Measurements from ENCODE around the gene ROPN1B. TPM values are rescaled to one million over a fixed set of nuclear protein-coding genes. Genes with fewer than 3 reads are reported as not detected.
"Not testable (repeated sequence)": the region's sequence is repeated elsewhere in the genome, so short reads cannot be mapped to it uniquely, and the experiment has no call there.

Gene ROPN1B
- total and polyA plus RNA-seq, 5 donors = 2.0 to 4.8 (median 3.7) TPM

DNA sequence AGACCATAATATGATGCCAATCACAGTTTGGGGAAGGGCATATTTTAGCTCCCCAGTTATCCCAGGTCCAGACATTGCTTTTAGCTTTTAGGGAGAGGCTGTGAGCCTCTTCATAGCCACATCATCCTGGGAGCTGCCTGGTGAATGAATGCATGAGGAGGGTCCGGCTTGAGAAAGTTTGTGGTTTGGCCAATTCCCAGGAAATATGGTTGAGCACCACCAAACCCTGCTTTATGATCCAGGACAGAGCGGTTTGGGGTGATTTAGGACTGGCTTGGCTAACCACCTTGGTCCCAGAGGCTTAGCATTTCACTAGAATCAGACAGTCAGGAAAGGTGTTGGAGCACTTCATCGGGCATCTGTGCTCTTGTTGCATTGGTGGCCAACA lies 7.0 kb downstream of the ROPN1B start:
- H3K4me3 ChIP-seq (ENCODE audit: low read length); H3K27ac ChIP-seq (ENCODE audit: low read length); H3K4me1 ChIP-seq (ENCODE audit: control insufficient read depth, insufficient read depth, low read length); ATAC-seq; H3K27me3 ChIP-seq (ENCODE audit: control insufficient read depth, insufficient read depth); intact Hi-C loops (cut with DNase I); H3K9me3 ChIP-seq (ENCODE audit: control insufficient read depth, low read length); DNase-seq: not testable (repeated sequence)
- WGBS = 93% methylated on average over 3 of the region's 3 CpGs

DNA sequence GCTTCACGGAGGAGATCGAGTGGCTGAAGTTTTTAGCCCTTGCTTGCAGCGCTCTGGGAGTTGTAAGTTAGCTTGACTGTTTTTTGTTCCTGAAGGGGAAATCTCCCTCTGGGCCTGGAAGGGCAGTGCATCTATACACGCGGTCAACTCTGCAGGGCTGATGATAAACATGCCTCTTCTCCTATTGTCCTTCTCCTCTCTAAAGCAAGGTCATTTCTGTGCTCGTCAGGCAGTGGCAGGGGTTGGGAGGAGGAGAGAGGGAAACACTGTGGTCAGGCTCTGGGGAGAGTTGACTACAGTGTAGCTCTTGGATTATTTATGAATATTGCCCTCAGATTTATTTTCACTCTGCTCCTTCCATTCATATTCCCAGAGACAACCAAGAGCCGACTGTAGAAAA lies 8.1 kb downstream of the ROPN1B start:
- H3K4me3 ChIP-seq (ENCODE audit: low read length); H3K9me3 ChIP-seq (ENCODE audit: control insufficient read depth, low read length); ATAC-seq; H3K27me3 ChIP-seq (ENCODE audit: control insufficient read depth, insufficient read depth); H3K27ac ChIP-seq (ENCODE audit: low read length); H3K4me1 ChIP-seq (ENCODE audit: control insufficient read depth, insufficient read depth, low read length); DNase-seq; intact Hi-C loops (cut with DNase I): not testable (repeated sequence)
- 46% methylated on average over 4 of the region's 7 CpGs for WGBS

DNA sequence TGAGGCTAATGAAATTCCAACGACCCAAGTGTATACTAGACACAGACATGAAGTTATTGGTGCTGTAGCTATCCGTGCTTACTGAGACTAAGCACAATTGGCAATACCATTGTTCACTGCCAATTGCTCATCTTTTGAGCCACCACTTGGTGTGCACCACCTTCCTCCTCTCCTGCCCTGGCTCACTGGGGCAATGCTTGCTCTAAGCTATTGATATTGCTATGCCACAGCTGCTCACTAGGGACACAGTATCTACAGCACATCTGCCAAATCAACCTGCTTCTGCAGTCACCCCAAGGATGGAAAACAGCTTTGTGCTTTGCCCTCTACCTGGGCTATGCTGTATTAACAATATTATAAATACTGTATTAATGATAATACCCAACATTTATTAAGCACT lies 16.0 kb downstream of the ROPN1B start:
- WGBS = 91% methylated on average over 2 of the region's 2 CpGs
- H3K27ac ChIP-seq (ENCODE audit: low read length); H3K9me3 ChIP-seq (ENCODE audit: control insufficient read depth, low read length); H3K4me1 ChIP-seq (ENCODE audit: control insufficient read depth, insufficient read depth, low read length); DNase-seq; H3K4me3 ChIP-seq (ENCODE audit: low read length); intact Hi-C loops (cut with DNase I); H3K27me3 ChIP-seq (ENCODE audit: control insufficient read depth, insufficient read depth); ATAC-seq: not testable (repeated sequence)

DNA sequence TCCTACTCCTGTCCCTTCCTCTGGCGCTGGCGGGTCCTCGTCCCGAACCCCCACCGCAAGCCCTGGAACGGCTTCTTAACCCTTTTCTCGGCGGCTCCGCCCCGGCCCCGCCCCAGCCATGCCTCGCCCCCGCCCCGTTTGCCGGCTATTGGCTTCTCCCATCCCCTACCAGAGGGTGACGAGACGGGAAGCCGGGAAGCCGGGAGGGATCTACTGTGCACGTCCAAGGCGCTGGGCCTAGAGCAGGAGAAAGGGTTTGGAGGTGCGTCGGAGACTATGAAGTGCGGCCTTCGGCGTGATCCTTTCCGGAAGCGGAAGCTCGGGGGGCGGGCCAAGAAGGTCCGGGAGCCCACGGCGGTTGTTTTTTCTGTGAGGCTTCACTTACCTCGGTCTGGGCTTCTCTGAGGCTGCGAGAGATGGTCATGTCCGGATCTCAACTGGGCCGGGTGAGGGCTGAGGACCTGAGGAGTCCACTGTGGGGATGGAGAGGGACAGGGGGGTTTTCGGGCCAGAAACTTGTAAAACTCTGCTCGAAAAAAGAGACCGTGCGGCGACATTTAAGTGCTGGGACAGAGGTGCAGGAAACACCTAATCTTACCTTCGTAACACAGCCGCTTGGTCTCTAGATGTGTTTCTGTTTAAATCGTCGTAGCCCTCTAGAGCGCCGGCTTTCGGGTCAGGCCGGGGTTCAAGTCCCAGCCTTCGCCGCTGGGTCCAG lies 21.4 kb downstream of the ROPN1B start:
- Histone ChIP-seq H3K9me3 (ENCODE audit: control insufficient read depth, low read length) (no peaks in the 10 kb centered on the region), H3K4me1 (ENCODE audit: control insufficient read depth, insufficient read depth, low read length) (no peaks in the 10 kb centered on the region), H3K27me3 (ENCODE audit: control insufficient read depth, insufficient read depth) (no peaks in the 10 kb centered on the region), H3K4me3 (ENCODE audit: low read length) (peak overlapping the region; percentile 74), H3K27ac (ENCODE audit: low read length) (peak overlapping the region; percentile 79)
- ATAC-seq (peak; percentile 99 to 100), DNase-seq (peak; percentile 90 to 97 (median 96))
- intact Hi-C loops (cut with DNase I) = loop anchor here in 1 of 4 donors (5.0 kb wide), 1 partner anchor 92 kb away; the partner anchor contains the start of gene SLC41A3
- WGBS = 2% methylated on average over 52 of the region's 52 CpGs

- WGBS = 94% methylated on average over 4 of the region's 4 CpGs
- intact Hi-C loops (cut with DNase I); H3K27me3 ChIP-seq (ENCODE audit: control insufficient read depth, insufficient read depth); H3K9me3 ChIP-seq (ENCODE audit: control insufficient read depth, low read length); ATAC-seq; H3K27ac ChIP-seq (ENCODE audit: low read length); DNase-seq; H3K4me1 ChIP-seq (ENCODE audit: control insufficient read depth, insufficient read depth, low read length); H3K4me3 ChIP-seq (ENCODE audit: low read length): not testable (repeated sequence)
Measured at GRCh38 chr3:125996751-125997150, 27.8 kb downstream of the ROPN1B start.

GRCh38 chr3:126002189-126002588 lies 33.2 kb downstream of the ROPN1B start:
- H3K27me3 ChIP-seq (ENCODE audit: control insufficient read depth, insufficient read depth) = no peaks in the 10 kb centered on the region
- no peak overlapping the region for H3K27ac ChIP-seq (ENCODE audit: low read length)
- DNase-seq (no peak), ATAC-seq (no peak)
- H3K4me3 ChIP-seq (ENCODE audit: low read length) = no peak overlapping the region
- intact Hi-C loops (cut with DNase I) = no loop called here
- no peaks in the 10 kb centered on the region for H3K9me3 ChIP-seq (ENCODE audit: control insufficient read depth, low read length)
- H3K4me1 ChIP-seq (ENCODE audit: control insufficient read depth, insufficient read depth, low read length) = peaks cover 5% of the 10 kb centered on the region

- ATAC-seq = peak; percentile 15 to 25
Measured at GRCh38 chr3:126003447-126004190, 34.6 kb downstream of the ROPN1B start.

GRCh38 chr3:126004217-126004616 lies 35.2 kb downstream of the ROPN1B start:
- Histone ChIP-seq H3K9me3 (ENCODE audit: control insufficient read depth, low read length) (no peaks in the 10 kb centered on the region), H3K4me3 (ENCODE audit: low read length) (no peak overlapping the region), H3K4me1 (ENCODE audit: control insufficient read depth, insufficient read depth, low read length) (peaks cover 5% of the 10 kb centered on the region), H3K27ac (ENCODE audit: low read length) (no peak overlapping the region), H3K27me3 (ENCODE audit: control insufficient read depth, insufficient read depth) (no peaks in the 10 kb centered on the region)
- 91% methylated on average over 6 of the region's 6 CpGs for WGBS
- DNase-seq = no peak
- peak in 1 of 2 donors; percentile 14 for ATAC-seq
- intact Hi-C loops (cut with DNase I) = no loop called here

More at GRCh38 chr3:126003447-126004190, 34.6 kb downstream of the ROPN1B start:
- peaks cover 5% of the 10 kb centered on the region for H3K4me1 ChIP-seq (ENCODE audit: control insufficient read depth, insufficient read depth, low read length)
- no peak for DNase-seq
- no peak overlapping the region for H3K4me3 ChIP-seq (ENCODE audit: low read length)
- H3K27me3 ChIP-seq (ENCODE audit: control insufficient read depth, insufficient read depth) = no peaks in the 10 kb centered on the region
- H3K27ac ChIP-seq (ENCODE audit: low read length) = no peak overlapping the region
- WGBS = 93% methylated on average over 10 of the region's 10 CpGs
- no peaks in the 10 kb centered on the region for H3K9me3 ChIP-seq (ENCODE audit: control insufficient read depth, low read length)
- intact Hi-C loops (cut with DNase I) = no loop called here

- WGBS = 91% methylated on average over 7 of the region's 7 CpGs
- peak in 1 of 2 donors; percentile 20 for ATAC-seq
- no peaks in the 10 kb centered on the region for H3K27me3 ChIP-seq (ENCODE audit: control insufficient read depth, insufficient read depth)
- no peak for DNase-seq
- no peaks in the 10 kb centered on the region for H3K9me3 ChIP-seq (ENCODE audit: control insufficient read depth, low read length)
- intact Hi-C loops (cut with DNase I) = no loop called here
- no peak overlapping the region for H3K27ac ChIP-seq (ENCODE audit: low read length)
- no peak overlapping the region for H3K4me3 ChIP-seq (ENCODE audit: low read length)
- peaks cover 5% of the 10 kb centered on the region for H3K4me1 ChIP-seq (ENCODE audit: control insufficient read depth, insufficient read depth, low read length)
Measured at GRCh38 chr3:126004692-126005091, 35.7 kb downstream of the ROPN1B start.

DNA sequence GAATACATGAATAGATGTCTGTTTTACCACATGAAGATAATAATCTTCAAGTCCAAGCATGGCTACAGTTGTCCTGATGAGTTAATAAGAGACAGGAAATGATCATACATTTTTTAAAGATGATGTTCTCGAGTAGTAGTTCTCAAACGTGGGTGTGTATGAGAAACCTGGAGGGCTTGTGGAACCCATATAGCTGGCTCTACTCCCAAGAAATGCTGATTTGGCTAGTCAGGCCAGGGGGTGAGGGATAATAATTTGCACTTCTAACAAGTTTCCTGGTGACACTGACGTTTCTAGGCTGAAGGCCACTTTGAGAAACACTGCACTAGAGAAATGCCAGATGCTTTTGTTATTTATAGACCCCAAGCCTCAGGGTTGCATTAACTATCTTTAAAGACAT lies 37.0 kb downstream of the ROPN1B start:
- Histone ChIP-seq H3K4me3 (ENCODE audit: low read length) (no peak overlapping the region), H3K4me1 (ENCODE audit: control insufficient read depth, insufficient read depth, low read length) (peaks cover 5% of the 10 kb centered on the region), H3K27me3 (ENCODE audit: control insufficient read depth, insufficient read depth) (no peaks in the 10 kb centered on the region), H3K9me3 (ENCODE audit: control insufficient read depth, low read length) (no peaks in the 10 kb centered on the region), H3K27ac (ENCODE audit: low read length) (no peak overlapping the region)
- no peak for ATAC-seq
- DNase-seq = no peak
- WGBS = 15% methylated on average over 3 of the region's 3 CpGs
- intact Hi-C loops (cut with DNase I) = no loop called here

DNA sequence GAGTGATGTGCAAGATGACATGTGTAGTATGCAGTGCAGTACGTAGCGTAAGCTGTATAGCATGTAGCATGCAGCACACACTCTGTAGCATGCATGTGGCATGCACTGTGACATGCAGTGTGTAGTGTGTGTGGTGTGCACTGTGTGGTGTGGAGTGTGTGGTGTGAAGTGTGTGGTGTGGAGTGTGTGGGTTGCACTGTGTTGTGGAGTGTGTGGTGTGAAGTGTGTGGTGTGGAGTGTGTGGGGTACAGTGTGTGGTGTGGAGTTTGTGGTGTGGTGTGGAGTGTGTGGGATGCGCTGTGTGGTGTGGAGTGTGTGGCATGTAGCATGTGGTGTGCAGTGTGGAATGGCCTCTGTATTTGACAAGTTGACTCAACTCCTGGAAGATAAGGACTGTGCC lies 39.2 kb downstream of the ROPN1B start:
- intact Hi-C loops (cut with DNase I) = no loop called here
- no peak overlapping the region for H3K4me3 ChIP-seq (ENCODE audit: low read length)
- DNase-seq (no peak), ATAC-seq (no peak)
- 98% methylated on average over 3 of the region's 3 CpGs for WGBS
- H3K27ac ChIP-seq (ENCODE audit: low read length) = no peak overlapping the region
- no peaks in the 10 kb centered on the region for H3K9me3 ChIP-seq (ENCODE audit: control insufficient read depth, low read length)
- peaks cover 5% of the 10 kb centered on the region for H3K4me1 ChIP-seq (ENCODE audit: control insufficient read depth, insufficient read depth, low read length)
- no peaks in the 10 kb centered on the region for H3K27me3 ChIP-seq (ENCODE audit: control insufficient read depth, insufficient read depth)
